ENCODE measurements around the gene AUTS2.

Gene AUTS2

GRCh38 chr7:69692611-69693010 lies 94.3 kb downstream of the AUTS2 start:
- no peak for DNase-seq

GRCh38 chr7:69693042-69693441 lies 94.8 kb downstream of the AUTS2 start:
- DNase-seq, result no peak

- DNase-seq, result no peak
Observed at GRCh38 chr7:69696054-69696591, 97.8 kb downstream of the AUTS2 start.

GRCh38 chr7:69696686-69697685 lies 98.7 kb downstream of the AUTS2 start:
- no peak for DNase-seq

GRCh38 chr7:69698109-69698825 lies 100.0 kb downstream of the AUTS2 start:
- DNase-seq, result no peak

GRCh38 chr7:69699931-69700330 lies 101.7 kb downstream of the AUTS2 start:
- peak; percentile 32 for DNase-seq

GRCh38 chr7:69700331-69700730 lies 102.1 kb downstream of the AUTS2 start:
- DNase-seq, result peak; percentile 33

- DNase-seq, result no peak
Observed at GRCh38 chr7:69701288-69701687, 103.0 kb downstream of the AUTS2 start.

GRCh38 chr7:69702357-69702756 lies 104.1 kb downstream of the AUTS2 start:
- DNase-seq, result no peak

GRCh38 chr7:69703099-69703498 lies 104.8 kb downstream of the AUTS2 start:
- DNase-seq, result no peak

GRCh38 chr7:69706070-69706469 lies 107.8 kb downstream of the AUTS2 start:
- no peak for DNase-seq

- no peak for DNase-seq
Observed at GRCh38 chr7:69708857-69709256, 110.6 kb downstream of the AUTS2 start.

- DNase-seq, result no peak
Observed at GRCh38 chr7:69710768-69711438, 112.6 kb downstream of the AUTS2 start.

GRCh38 chr7:69714886-69715576 lies 116.8 kb downstream of the AUTS2 start:
- DNase-seq, result no peak

GRCh38 chr7:69717221-69717620 lies 118.9 kb downstream of the AUTS2 start:
- DNase-seq, result no peak

GRCh38 chr7:69719717-69720116 lies 121.4 kb downstream of the AUTS2 start:
- DNase-seq, result no peak

GRCh38 chr7:69722843-69723242 lies 124.6 kb downstream of the AUTS2 start:
- no peak for DNase-seq

- DNase-seq, result no peak
Observed at GRCh38 chr7:69723663-69724062, 125.4 kb downstream of the AUTS2 start.

GRCh38 chr7:69728304-69728703 lies 130.0 kb downstream of the AUTS2 start:
- no peak for DNase-seq

GRCh38 chr7:69732203-69732602 lies 133.9 kb downstream of the AUTS2 start:
- no peak for DNase-seq

GRCh38 chr7:69735582-69735981 lies 137.3 kb downstream of the AUTS2 start:
- DNase-seq, result no peak

- DNase-seq, result no peak
Observed at GRCh38 chr7:69736126-69736810, 138.0 kb downstream of the AUTS2 start.
